Cardiac muscle cell (in vitro differentiated cells and primary cell): ENCODE data around the gene FAM8A1. TPM values are rescaled to one million over a fixed set of nuclear protein-coding genes. Genes with fewer than 3 reads are reported as not detected.
A peak's percentile ranks its signal among the peaks of the same experiment; 100 is the strongest.

Experiments used
- DNase-seq, 2 donors: peaks; one replicate each; pipeline versions ENCODE4 v3.0.0 to v3.0.0-alpha.2; 2010 to 2017; ENCODE audit warnings: low read depth in 1 of 2, low spot score in 1 of 2
- H3K27ac ChIP-seq: fragments of 200-600 bp; sonication (generic); 2 replicates; pipeline ENCODE4 v1.5.1; 2016
- H3K27me3 ChIP-seq: fragments of 200-600 bp; sonication (generic); 2 replicates; pipeline ENCODE4 v1.6.0; 2016; ENCODE audit warnings: control low read depth
- H3K36me3 ChIP-seq: fragments of 200-600 bp; sonication (generic); 2 replicates; pipeline ENCODE4 v1.5.1; 2016; ENCODE audit warnings: control low read depth
- H3K4me1 ChIP-seq: fragments of 200-600 bp; sonication (generic); 2 replicates; pipeline ENCODE4 v1.8.1; 2017; ENCODE audit warnings: low read depth, mild to moderate bottlenecking, mixed run types
- H3K4me3 ChIP-seq: fragments of 200-600 bp; sonication (generic); 2 replicates; pipeline ENCODE4 v1.5.1; 2016; ENCODE audit warnings: mild to moderate bottlenecking
- H3K9me3 ChIP-seq: fragments of 200-600 bp; sonication (generic); 2 replicates; pipeline ENCODE4 v1.5.1; 2017; ENCODE audit warnings: low read depth, mild to moderate bottlenecking, control low read depth
- polyA plus RNA-seq: library from polyadenylated mRNA; unstranded; fragments of >200 nt; fragmentation: Nextera tagmentation; extraction: Ambion mirVana; gene quantifications from 2 replicates; pipeline ENCODE4 v1.2.1, GENCODE V29; 2016
- total RNA-seq: library from RNA; depleted of rRNA; stranded (reverse); fragments of >200 nt; gene quantifications from 2 replicates; pipeline ENCODE4 v1.2.3, GENCODE V29; 2016
- TF ChIP-seq, protein P1 (sequence below): IDR thresholded peaks from 2 replicates; pipeline ENCODE4 v1.5.1; 2012; ENCODE audit warnings: low read depth, mild to moderate bottlenecking, low read length

The FAM8A1 gene
- total and polyA plus RNA-seq, 2 experiments from 2014 or later = 18.7 to 31.9 TPM

DNA sequence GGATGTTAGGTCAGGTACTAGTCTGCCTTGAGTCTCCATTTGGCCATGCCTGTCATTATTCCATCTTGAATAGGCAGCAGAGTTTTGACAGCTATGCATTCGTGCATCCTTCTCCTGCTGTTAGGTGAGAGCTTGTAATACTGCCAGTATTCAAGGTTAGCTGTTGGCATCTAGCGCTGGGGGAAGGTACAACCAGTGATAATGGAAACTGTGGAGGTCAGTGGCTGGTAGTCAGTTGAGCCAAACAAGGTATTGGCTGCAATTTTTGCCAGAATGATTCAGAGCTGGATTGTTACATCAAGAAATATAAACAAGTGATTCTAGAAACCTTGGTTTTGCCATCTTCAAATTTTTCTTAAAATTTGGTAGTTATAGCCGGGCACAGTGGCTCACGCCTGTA lies 6.5 kb downstream of the FAM8A1 start:
- DNase-seq = no peak
- Histone ChIP-seq H3K4me3 (no peak overlapping the region), H3K36me3 (peaks cover 47% of the 10 kb centered on the region), H3K27ac (no peak overlapping the region), H3K27me3 (no peaks in the 10 kb centered on the region), H3K4me1 (peaks cover 10% of the 10 kb centered on the region), H3K9me3 (no peaks in the 10 kb centered on the region)
- TF ChIP-seq, protein P1, sequence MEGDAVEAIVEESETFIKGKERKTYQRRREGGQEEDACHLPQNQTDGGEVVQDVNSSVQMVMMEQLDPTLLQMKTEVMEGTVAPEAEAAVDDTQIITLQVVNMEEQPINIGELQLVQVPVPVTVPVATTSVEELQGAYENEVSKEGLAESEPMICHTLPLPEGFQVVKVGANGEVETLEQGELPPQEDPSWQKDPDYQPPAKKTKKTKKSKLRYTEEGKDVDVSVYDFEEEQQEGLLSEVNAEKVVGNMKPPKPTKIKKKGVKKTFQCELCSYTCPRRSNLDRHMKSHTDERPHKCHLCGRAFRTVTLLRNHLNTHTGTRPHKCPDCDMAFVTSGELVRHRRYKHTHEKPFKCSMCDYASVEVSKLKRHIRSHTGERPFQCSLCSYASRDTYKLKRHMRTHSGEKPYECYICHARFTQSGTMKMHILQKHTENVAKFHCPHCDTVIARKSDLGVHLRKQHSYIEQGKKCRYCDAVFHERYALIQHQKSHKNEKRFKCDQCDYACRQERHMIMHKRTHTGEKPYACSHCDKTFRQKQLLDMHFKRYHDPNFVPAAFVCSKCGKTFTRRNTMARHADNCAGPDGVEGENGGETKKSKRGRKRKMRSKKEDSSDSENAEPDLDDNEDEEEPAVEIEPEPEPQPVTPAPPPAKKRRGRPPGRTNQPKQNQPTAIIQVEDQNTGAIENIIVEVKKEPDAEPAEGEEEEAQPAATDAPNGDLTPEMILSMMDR = no peak

DNA sequence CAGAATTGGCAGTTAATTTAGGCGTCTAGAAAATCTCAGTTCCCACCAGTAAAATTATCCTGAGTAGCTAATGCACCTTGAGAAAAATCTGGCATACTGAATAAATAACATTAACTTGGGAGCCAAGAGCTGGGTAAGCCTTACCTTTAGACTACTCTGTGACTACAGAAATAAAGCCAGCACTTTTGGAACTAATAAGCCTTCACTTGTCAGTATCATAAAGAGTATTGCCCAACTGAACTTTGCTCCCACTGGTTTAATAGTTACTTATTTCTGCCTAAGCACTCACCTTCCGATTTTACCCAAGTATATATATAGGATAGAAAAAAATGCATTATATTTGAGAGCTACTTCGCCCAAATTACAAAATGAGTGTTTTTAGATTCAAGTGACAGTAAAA lies 10.7 kb downstream of the FAM8A1 start:
- peaks cover 6% of the 10 kb centered on the region for H3K4me1 ChIP-seq
- no peak for DNase-seq
- H3K36me3 ChIP-seq = peaks cover 42% of the 10 kb centered on the region
- no peaks in the 10 kb centered on the region for H3K9me3 ChIP-seq
- no peak overlapping the region for H3K4me3 ChIP-seq
- peak overlapping the region; percentile 44 for H3K27ac ChIP-seq
- TF ChIP-seq, protein P1 = no peak
- H3K27me3 ChIP-seq = no peaks in the 10 kb centered on the region

DNA sequence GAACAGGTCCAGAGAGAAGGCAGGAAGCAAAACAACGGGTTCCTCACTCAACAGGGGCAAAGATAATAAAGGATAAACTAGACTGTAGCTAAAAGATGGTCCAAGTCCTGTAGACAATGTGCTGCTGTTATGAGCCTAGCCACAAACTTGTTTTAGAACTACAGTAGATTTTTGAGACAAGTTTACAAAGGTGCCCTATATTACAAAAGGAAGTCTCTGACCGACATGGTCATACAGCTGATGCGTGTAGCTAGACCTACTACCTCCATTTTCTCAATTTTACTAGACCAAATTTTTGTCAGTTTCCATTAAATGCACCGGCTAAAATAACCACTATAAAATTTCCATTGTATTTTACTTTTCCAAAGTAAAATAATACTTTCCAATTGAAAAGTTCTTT lies 11.9 kb downstream of the FAM8A1 start:
- peak overlapping the region; percentile 44 for H3K27ac ChIP-seq
- peaks cover 42% of the 10 kb centered on the region for H3K36me3 ChIP-seq
- H3K9me3 ChIP-seq = no peaks in the 10 kb centered on the region

DNA sequence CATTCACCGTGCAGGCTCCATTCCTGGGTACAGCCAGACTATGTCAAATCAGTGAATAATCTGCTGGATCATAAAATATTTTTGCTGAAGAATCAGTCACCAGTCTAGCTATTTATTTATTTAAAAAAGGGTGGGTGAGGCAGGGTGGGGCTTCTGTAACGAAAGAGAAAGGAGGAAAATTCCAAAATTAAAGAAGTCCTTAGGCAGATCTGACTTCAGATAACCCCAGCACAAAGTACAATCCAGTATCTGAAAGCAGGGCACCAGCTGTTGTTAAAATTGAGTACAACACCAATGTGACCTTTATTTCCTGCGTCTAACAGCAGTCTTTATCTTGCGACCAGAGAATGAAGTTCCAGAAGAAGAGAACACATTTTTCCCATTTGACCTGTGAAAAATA lies 15.7 kb downstream of the FAM8A1 start:
- DNase-seq = no peak
- Histone ChIP-seq H3K4me1 (peaks cover 11% of the 10 kb centered on the region), H3K4me3 (no peak overlapping the region), H3K9me3 (no peaks in the 10 kb centered on the region), H3K27me3 (no peaks in the 10 kb centered on the region), H3K27ac (peak overlapping the region; percentile 62), H3K36me3 (peaks cover 19% of the 10 kb centered on the region)
- TF ChIP-seq, protein P1 = no peak

More for the DNA sequence above, 11.9 kb downstream of the FAM8A1 start:
- no peak overlapping the region for H3K4me3 ChIP-seq
- TF ChIP-seq, protein P1 = no peak
- no peak for DNase-seq
- H3K27me3 ChIP-seq = no peaks in the 10 kb centered on the region
- H3K4me1 ChIP-seq = peaks cover 11% of the 10 kb centered on the region

DNA sequence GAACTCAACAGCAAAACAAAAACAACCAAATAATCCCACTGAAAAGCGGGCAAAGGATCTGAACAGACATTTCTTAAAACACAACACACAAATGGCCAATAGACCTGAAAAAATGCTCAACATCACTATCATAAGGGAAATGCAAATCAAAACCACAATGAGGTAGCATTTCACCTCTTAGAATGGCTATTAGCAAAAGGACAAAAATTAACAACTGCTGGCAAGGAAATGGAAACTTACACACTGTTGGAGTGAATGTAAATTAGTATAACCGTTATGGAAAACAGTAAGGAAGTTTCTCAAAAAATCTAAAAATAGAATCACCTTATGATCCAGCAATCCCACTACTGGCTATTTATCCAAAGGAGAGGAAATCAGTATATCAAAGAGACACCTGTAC lies 20.9 kb downstream of the FAM8A1 start:
- Histone ChIP-seq H3K36me3 (peaks cover 43% of the 10 kb centered on the region), H3K27me3 (no peaks in the 10 kb centered on the region), H3K27ac (no peak overlapping the region), H3K4me3 (no peak overlapping the region), H3K9me3 (no peaks in the 10 kb centered on the region), H3K4me1 (peaks cover 3% of the 10 kb centered on the region)
- TF ChIP-seq, protein P1 = no peak
- DNase-seq = no peak

DNA sequence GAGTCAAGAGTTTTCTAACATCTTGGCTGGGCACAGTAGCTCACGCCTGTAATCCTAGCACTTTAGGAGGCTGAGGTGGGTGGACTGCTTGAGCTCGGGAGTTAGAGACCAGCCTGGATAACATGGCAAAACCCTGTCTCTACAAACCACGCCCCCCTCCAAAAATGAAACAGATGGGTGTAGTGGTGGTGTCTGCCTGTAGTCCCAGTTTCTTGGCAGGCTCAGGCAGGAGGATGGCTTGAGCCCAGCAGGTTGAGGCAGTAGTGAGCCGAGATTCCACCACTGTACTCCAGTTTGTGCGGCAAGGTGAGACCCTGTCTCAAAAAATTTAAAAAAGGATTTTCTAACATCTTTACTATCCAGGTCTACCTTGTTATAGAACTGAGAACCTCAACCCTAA lies 22.0 kb downstream of the FAM8A1 start:
- TF ChIP-seq, protein P1 = no peak
- DNase-seq = no peak
- H3K9me3 ChIP-seq = no peaks in the 10 kb centered on the region
- no peaks in the 10 kb centered on the region for H3K27me3 ChIP-seq
- no peaks in the 10 kb centered on the region for H3K4me1 ChIP-seq
- peak overlapping the region; percentile 28 for H3K27ac ChIP-seq
- H3K36me3 ChIP-seq = peaks cover 45% of the 10 kb centered on the region
- H3K4me3 ChIP-seq = no peak overlapping the region
